Inflammatory macrophage (primary cell): Measurements from ENCODE around the gene RBM19.
"Not testable (repeated sequence)": the region's sequence is repeated elsewhere in the genome, so short reads cannot be mapped to it uniquely, and the experiment has no call there.

Experiments
- DNase-seq, 2 donors: peaks; one replicate each; pipeline ENCODE4 v3.0.0-alpha.2; 2020 to 2022

Gene RBM19

DNA sequence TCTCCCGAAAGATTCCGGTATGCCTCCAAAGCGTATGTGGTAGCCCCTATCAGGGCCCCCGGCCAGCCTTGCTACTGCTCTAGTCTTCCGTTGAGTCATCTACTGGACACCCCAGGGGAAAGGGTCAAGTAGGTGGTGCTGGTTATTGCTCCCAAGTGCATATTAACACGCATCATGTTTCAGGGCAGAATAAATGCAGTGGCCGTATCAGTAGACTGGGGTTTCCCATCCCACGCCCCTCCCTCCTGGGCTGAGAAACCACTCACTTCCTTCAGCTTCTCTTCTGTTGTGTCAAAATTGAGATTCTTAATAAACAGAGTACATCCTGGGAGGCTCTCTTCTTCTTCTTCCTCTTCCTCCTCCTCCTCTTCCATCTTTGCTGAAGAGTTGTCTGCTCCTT lies 39.3 kb downstream of the RBM19 start:
- no peak for DNase-seq

DNA sequence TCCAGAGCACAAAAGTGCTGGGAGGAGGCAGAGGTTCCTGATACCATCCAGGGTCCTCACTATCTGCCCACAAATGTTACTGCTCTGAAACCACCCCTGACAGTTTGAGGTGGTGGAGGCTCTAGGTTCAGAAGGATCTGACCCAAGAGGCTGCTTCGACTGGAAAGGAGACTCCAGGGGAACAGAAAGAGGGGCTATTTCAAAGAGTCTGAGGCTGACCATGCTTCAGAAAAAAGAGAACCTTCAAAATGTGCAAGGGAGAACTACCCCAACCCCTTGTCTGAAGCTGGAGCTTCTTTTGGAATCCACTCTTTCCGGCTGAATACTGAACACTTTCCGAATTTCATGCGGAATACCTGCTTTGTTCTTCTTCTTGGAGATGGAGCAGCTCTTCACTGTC lies 41.8 kb downstream of the RBM19 start:
- DNase-seq, result no peak

DNA sequence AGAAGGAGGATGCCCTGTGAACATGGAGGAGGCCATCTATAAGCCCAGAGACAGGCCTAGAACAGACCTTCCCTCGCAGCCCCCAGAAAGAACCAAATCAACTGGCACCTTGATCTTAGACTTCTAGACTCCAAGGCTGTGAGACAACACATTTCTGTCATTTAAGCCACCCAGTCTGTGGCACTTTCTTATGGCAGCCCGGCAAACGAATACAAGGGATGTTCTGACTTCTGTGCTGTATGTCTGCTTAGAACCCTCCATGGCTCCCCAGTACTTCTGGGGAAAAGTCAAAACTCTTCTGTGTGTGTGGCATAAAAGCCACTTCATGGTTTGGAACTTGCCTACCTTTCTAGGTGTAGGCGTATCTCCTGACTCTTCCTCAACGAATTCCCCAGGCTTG lies 42.9 kb downstream of the RBM19 start:
- DNase-seq, result no peak

- DNase-seq, result no peak
Measured at GRCh38 chr12:113921430-113921829, 44.7 kb downstream of the RBM19 start.

GRCh38 chr12:113919791-113920190 lies 46.3 kb downstream of the RBM19 start:
- DNase-seq, result no peak

DNA sequence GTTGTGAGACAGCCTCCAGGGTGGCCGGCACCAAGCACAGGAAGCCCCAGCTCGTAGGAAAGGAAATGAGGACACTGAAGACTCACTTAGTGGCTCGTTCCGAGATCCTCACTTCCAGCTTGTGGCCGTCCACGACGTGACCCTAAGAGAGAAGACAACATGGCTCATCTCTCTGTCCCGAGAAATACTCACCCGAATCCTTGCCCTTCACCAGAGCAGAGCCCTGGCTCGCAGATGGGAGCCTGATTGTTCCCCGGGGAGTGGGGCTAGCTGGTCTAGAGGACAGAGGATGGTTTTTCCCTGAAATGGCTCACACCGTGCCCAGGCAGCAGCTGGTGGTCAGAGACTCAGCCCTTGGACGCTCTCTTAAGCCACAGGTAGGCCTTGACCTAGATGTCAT lies 47.8 kb downstream of the RBM19 start:
- no peak for DNase-seq

GRCh38 chr12:113917393-113917792 lies 48.7 kb downstream of the RBM19 start:
- no peak for DNase-seq

- no peak for DNase-seq
Measured at GRCh38 chr12:113914806-113915205, 51.3 kb downstream of the RBM19 start.

- no peak for DNase-seq
Measured at GRCh38 chr12:113914176-113914575, 51.9 kb downstream of the RBM19 start.

DNA sequence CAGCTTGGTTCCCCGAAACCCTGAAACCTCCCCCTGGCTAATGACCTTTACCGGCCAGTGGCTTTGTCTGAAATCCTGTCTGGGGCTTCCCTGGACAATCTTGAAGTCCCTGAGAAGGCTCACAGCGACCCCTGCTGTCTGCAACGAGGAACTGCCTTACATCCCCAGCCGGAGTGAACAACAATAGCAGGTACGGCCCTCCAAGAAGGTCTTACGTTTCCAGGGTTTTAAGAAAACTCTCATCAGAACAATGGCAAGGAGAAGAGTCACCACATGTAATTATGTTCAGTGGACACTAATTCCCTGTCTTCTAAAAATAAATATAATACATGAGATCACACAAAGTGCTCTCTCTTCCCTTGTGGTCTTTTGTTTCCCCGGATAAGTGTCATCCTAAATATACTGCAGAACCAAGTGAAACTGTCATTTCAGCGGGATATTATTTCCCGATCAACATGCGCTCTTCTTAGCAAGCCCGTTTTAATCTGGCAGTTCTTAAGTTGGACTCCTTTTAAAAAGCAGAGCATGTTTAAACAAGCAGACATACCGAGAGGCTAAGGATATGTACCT lies 53.3 kb downstream of the RBM19 start:
- DNase-seq, result peak; percentile 33 to 64

DNA sequence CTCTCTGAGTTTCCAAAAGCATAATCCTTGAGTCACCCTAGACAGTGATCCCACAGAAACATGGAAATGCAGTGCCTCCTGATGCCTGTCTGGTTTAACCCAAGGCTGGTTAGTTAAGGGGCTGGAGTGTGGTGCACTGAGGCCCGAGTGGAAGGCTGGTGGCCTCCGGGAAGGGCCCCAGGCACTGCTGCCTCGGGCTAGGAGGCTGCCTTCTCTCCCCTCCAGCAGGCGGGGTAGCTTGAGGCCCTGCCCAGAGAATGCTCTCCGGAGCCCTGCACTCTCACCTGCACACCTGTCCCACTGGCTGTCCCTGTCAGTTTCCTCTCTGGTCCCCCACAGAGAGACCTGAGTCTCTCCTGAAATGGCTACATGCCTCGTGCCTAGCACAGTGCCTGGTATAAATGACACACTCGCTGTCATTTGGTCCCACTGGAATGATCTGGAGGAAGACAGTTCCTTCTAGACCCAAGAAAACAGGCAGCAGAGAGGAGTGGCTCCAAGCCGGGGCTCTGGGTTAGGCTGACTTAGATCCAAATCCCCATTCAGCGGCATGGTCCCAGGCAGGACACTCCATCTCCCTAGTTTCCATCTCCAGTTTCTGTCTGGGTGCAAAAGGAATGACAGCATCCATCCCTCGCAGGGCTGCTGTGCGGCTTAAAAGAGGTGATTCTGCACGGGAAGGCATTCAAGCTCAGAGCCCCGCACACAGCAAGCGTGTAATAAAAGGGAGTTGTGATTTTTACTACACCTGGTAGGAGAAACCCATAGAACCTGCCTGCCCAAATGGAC lies 54.0 kb downstream of the RBM19 start:
- DNase-seq, result no peak

- DNase-seq, result no peak
Measured at GRCh38 chr12:113910751-113911272, 55.3 kb downstream of the RBM19 start.

- DNase-seq, result no peak
Measured at GRCh38 chr12:113909776-113910420, 56.2 kb downstream of the RBM19 start.

- no peak for DNase-seq
Measured at GRCh38 chr12:113908584-113909100, 57.5 kb downstream of the RBM19 start.

GRCh38 chr12:113907446-113908180 lies 58.5 kb downstream of the RBM19 start:
- DNase-seq, result no peak

DNA sequence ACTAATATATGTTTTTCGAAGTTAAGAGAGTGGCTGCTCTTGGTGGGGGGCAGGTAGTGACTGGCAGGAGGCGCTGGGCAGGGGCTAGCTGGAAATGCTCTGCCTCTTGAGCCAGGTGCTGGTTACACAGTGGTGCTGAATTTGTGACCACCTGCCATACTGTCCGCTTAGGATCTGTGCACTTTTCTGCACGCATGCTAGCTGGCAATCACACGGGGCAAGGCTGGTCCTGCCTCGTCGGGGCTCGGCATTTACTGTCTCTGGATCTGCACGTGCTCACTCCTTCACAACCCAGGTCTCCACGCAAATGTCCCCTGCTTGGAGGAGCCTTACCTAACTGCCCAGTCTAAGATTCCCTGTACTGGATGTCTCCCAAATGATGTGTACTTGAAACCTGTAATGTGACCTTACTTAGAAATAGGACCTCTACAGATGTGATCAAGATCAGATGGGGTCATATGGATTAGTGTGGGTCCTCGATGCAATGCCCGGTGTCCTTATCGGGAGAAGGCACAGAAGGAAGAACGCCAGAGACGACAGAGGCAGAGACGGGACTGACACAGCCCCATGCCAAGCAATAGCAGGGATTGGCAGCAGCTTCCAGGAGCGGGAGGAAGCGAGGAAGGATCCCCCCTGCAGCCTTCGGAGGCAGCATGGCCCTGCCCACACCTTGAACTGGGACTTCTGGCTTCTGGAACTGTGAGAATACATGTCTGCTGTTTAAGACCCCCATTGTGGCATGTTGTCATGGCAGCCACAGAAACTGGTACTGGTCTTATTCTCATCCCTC lies 59.5 kb downstream of the RBM19 start:
- no peak for DNase-seq

DNA sequence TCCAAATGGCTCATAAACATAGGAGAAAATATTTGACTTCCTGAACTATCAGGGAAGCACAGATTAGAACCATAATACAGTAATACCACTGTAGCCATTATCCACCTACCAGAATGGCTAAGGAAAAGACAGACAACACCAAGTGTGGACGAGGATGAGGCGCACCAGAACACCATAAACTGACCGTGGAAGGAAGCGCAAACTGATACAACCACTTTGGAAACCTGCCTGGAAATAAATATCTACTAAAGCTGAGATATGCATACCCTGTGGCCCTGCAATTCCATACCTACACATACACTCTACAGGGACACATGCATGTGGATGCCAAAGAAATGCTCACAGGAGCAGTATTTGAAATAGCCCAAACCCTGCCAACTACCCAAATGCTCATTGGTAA lies 60.3 kb downstream of the RBM19 start:
- no peak for DNase-seq

DNA sequence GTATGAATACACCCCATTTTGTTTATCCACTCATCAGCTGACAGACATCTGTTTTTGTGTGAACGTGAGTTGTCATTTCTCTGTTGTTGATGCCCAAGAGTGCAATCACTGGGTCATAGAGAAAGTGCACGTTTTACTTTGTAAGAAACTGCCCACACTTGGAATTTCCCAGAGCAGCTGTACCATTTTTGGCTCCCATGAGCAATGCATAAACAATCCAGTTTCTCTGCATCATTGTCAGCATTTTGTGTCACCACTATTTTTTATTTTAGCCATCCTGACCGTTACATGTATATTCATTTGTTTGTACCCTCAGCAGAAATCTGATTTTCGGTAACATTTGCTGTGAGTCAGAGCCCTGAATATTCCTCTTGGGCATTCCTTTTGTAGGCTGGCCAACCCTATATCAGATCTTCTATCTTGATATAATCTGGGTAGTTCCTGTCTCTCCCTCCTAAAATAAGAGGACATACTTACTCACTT lies 62.7 kb downstream of the RBM19 start:
- no peak for DNase-seq

DNA sequence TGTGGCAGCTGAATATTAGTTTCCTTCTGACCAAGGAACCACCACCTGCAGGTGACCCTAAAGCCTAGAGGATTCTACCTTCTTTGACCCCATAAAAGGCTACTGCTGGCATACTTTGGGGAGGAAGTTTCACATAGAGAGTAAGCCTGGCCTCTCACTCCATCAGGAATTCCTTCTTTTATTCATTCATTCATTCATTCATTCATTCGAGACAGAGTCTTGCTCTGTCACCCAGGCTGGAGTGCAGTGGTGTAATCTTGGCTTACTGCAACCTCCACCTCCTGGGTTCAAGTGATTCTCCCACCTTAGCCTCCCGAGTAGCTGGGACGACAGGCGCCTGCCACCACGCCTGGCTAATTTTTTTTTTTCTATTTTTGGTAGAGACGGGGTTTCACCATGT lies 64.8 kb downstream of the RBM19 start:
- not testable (repeated sequence) for DNase-seq

DNA sequence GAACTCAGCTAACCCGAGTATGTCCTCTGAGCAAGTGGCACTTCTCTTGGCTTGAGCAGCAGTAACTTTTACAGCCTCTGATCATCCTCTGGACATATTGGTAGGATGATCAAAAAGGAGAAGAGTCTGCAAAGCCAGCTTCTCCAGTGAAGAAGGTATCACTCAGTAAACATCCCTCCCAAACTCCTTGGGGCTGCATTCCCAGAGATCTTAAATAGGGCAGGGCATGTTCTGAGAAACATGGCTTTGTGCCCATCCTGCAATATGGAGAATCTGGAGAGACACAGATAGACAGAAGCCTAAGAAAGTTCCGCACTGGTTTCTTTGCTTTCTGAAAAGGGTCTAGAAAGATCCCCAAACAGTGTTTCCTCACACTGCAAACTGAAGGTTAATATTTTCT lies 65.4 kb downstream of the RBM19 start:
- DNase-seq, result no peak

GRCh38 chr12:113899561-113900471 lies 66.3 kb downstream of the RBM19 start:
- DNase-seq, result no peak
